H1 (cell line): Measurements from ENCODE around the gene TEX2. TPM values are rescaled to one million over a fixed set of nuclear protein-coding genes. Genes with fewer than 3 reads are reported as not detected.

Experiments used
- CTCF ChIA-PET: fragments of 300-600 bp; sonication (Branson Sonifier 250); formaldehyde crosslinking; loops from one replicate; lab custom pipeline; 2021; ENCODE audit not compliant: partially characterized antibody; lab: Charles Lee
- POLR2A ChIA-PET: fragments of 300-600 bp; sonication (Branson Sonifier 250); formaldehyde crosslinking; loops from one replicate; lab custom pipeline; 2021; ENCODE audit warnings: inconsistent platforms; ENCODE audit not compliant: partially characterized antibody; lab: Charles Lee
- DNase-seq, 2 experiments: peaks; one replicate each; pipeline versions ENCODE4 v3.0.0 to v3.0.0-alpha.2; 2010 to 2022; ENCODE audit warnings: low spot score in 2 of 2, low read depth in 1 of 2, mixed read lengths in 1 of 2
- FAIRE-seq: peaks from 2 replicates; lab custom pipeline; 2011; peaks lifted over from hg19 to GRCh38; lab: Jason Lieb, UNC
- H2AFZ ChIP-seq: 2 replicates; pipeline ENCODE4 v1.8.1; 2012; ENCODE audit warnings: low read length, inconsistent platforms
- H2AK5ac ChIP-seq: 2 replicates; pipeline ENCODE4 v1.6.1; 2013; ENCODE audit warnings: low read depth, low read length
- H2BK120ac ChIP-seq: replicated peaks from 2 replicates; pipeline ENCODE3; 2013; ENCODE audit warnings: low read depth, low read length, inconsistent platforms
- H2BK12ac ChIP-seq: 2 replicates; pipeline ENCODE4 v1.6.1; 2013; ENCODE audit warnings: low read depth, low read length
- H2BK15ac ChIP-seq: 2 replicates; pipeline ENCODE4 v1.6.1; 2013; ENCODE audit warnings: low read length
- H2BK20ac ChIP-seq: 2 replicates; pipeline ENCODE4 v1.6.1; 2013; ENCODE audit warnings: low read length
- H2BK5ac ChIP-seq: 2 replicates; pipeline ENCODE4 v1.6.1; 2013; ENCODE audit warnings: low read depth, low read length
- H3K14ac ChIP-seq: 2 replicates; pipeline ENCODE4 v1.6.1; 2013; ENCODE audit warnings: inconsistent platforms; ENCODE audit not compliant: insufficient read length
- H3K18ac ChIP-seq: 2 replicates; pipeline ENCODE4 v1.6.1; 2013; ENCODE audit warnings: low read length; ENCODE audit errors: extremely low read depth
- H3K23ac ChIP-seq: 2 replicates; pipeline ENCODE4 v1.6.1; 2013; ENCODE audit warnings: inconsistent platforms; ENCODE audit not compliant: insufficient read length
- H3K23me2 ChIP-seq: 2 replicates; pipeline ENCODE4 v1.6.1; 2013; ENCODE audit warnings: low read depth, low read length
- H3K27ac ChIP-seq: 2 replicates; pipeline ENCODE4 v1.6.1; 2011; ENCODE audit warnings: low read depth, low read length, inconsistent platforms
- H3K27me3 ChIP-seq, 4 experiments: replicated peaks in 1 of 4; 1 replicate in 1 of 4; 2 replicates in 3 of 4; pipeline versions ENCODE4 v1.6.1 to v1.8.1; 2011 to 2013; ENCODE audit warnings: low read length in 3 of 4, mild to moderate bottlenecking in 3 of 4, inconsistent platforms in 2 of 4, mixed read lengths in 2 of 4, moderate library complexity in 1 of 4; ENCODE audit not compliant: control insufficient read depth in 3 of 4, insufficient read depth in 3 of 4; ENCODE audit errors: extremely low read depth in 1 of 4
- H3K36me3 ChIP-seq, 4 experiments: 2 replicates each; pipeline versions ENCODE4 v1.6.1 to v1.8.1; 2011 to 2013; ENCODE audit warnings: mild to moderate bottlenecking in 4 of 4, low read length in 3 of 4, moderate library complexity in 2 of 4, control low read depth in 1 of 4, inconsistent platforms in 1 of 4; ENCODE audit not compliant: insufficient read depth in 4 of 4, control insufficient read depth in 2 of 4
- H3K4ac ChIP-seq: replicated peaks from 2 replicates; pipeline ENCODE3; 2013; ENCODE audit warnings: low read length, low read depth, mixed read lengths, inconsistent platforms; ENCODE audit not compliant: insufficient read length
- H3K4me1 ChIP-seq, 4 experiments: replicated peaks in 1 of 4; 1 replicate in 1 of 4; 2 replicates in 3 of 4; pipeline versions ENCODE4 v1.6.1 to v1.8.1; 2011 to 2013; ENCODE audit warnings: low read length in 3 of 4, inconsistent platforms in 2 of 4, mixed read lengths in 1 of 4; ENCODE audit not compliant: insufficient read depth in 4 of 4, control insufficient read depth in 3 of 4
- H3K4me2 ChIP-seq, 2 experiments: 2 replicates each; pipeline versions ENCODE4 v1.6.1 to v1.8.1; 2011 to 2013; ENCODE audit warnings: low read depth in 2 of 2, low read length in 2 of 2, control low read depth in 1 of 2, inconsistent platforms in 1 of 2, mild to moderate bottlenecking in 1 of 2; ENCODE audit not compliant: insufficient read depth in 1 of 2
- H3K4me3 ChIP-seq, 4 experiments: fragments of 200-600, 300-600 bp in 1 of 4; sonication (generic), shearing (Covaris generic), sonication (Bioruptor Twin) in 1 of 4; 2 replicates each; pipeline versions ENCODE4 v1.5.1 to v1.8.1; 2011 to 2016; ENCODE audit warnings: low read length in 4 of 4, low read depth in 3 of 4, control low read depth in 2 of 4, inconsistent platforms in 2 of 4, mild to moderate bottlenecking in 2 of 4, mixed read lengths in 1 of 4, moderate library complexity in 1 of 4; ENCODE audit not compliant: insufficient read depth in 2 of 4; ENCODE audit errors: extremely low read depth in 1 of 4
- H3K56ac ChIP-seq: replicated peaks from 2 replicates; pipeline ENCODE3; 2013; ENCODE audit warnings: low read depth, mild to moderate bottlenecking, mixed read lengths, low read length, inconsistent platforms; ENCODE audit not compliant: insufficient read length
- H3K79me1 ChIP-seq: 2 replicates; pipeline ENCODE4 v1.6.1; 2013; ENCODE audit warnings: low read depth, low read length, control low read depth
- H3K79me2 ChIP-seq, 2 experiments: 2 replicates each; pipeline versions ENCODE4 v1.6.1 to v1.8.1; 2012 to 2013; ENCODE audit warnings: low read length in 2 of 2, mild to moderate bottlenecking in 2 of 2, inconsistent platforms in 1 of 2; ENCODE audit not compliant: insufficient read depth in 2 of 2, control insufficient read depth in 1 of 2
- H3K9ac ChIP-seq, 4 experiments: replicated peaks in 1 of 4; 1 replicate in 1 of 4; 2 replicates in 3 of 4; pipeline versions ENCODE4 v1.6.1 to v1.8.1; 2011 to 2013; ENCODE audit warnings: low read depth in 3 of 4, low read length in 3 of 4, control low read depth in 2 of 4, mild to moderate bottlenecking in 2 of 4, moderate library complexity in 2 of 4, inconsistent platforms in 1 of 4; ENCODE audit errors: extremely low read depth in 1 of 4
- H3K9me3 ChIP-seq, 2 experiments: 2 replicates each; pipeline versions ENCODE4 v1.6.1 to v1.8.1; 2012 to 2013; ENCODE audit warnings: mild to moderate bottlenecking in 2 of 2, moderate library complexity in 2 of 2, control low read depth in 1 of 2, inconsistent platforms in 1 of 2, low read depth in 1 of 2, low read length in 1 of 2, mixed read lengths in 1 of 2; ENCODE audit not compliant: insufficient read depth in 2 of 2
- H4K20me1 ChIP-seq, 2 experiments: replicated peaks in 1 of 2; 2 replicates each; pipeline versions ENCODE3 to v1.8.1; 2011 to 2013; ENCODE audit warnings: inconsistent platforms in 2 of 2, low read length in 2 of 2, mild to moderate bottlenecking in 1 of 2; ENCODE audit not compliant: insufficient read depth in 2 of 2, control insufficient read depth in 1 of 2
- H4K5ac ChIP-seq: 2 replicates; pipeline ENCODE4 v1.6.1; 2013; ENCODE audit warnings: low read length, low read depth, mixed read lengths, inconsistent platforms; ENCODE audit not compliant: insufficient read length
- H4K8ac ChIP-seq: 2 replicates; pipeline ENCODE4 v1.8.0; 2013; ENCODE audit warnings: mild to moderate bottlenecking, moderate library complexity, low read length, inconsistent platforms; ENCODE audit not compliant: insufficient read depth; ENCODE audit errors: extremely low read depth
- H4K91ac ChIP-seq: replicated peaks from 2 replicates; pipeline ENCODE3; 2013; ENCODE audit warnings: low read length, mixed read lengths, inconsistent platforms; ENCODE audit not compliant: insufficient read length
- BACH1 ChIP-seq: IDR thresholded peaks from 2 replicates; pipeline ENCODE4 v1.6.1; 2012; ENCODE audit warnings: low read length, improper control_type of control experiment
- FOSL1 ChIP-seq: IDR thresholded peaks from 2 replicates; pipeline ENCODE4 v1.6.1; 2011; ENCODE audit warnings: mild to moderate bottlenecking, low read depth, low read length, moderate library complexity; ENCODE audit not compliant: insufficient read depth
- GABPA ChIP-seq: IDR thresholded peaks from 2 replicates; pipeline ENCODE4 v1.6.1; 2011; ENCODE audit warnings: mild to moderate bottlenecking, low read length, moderate library complexity, borderline replicate concordance; ENCODE audit not compliant: insufficient read depth
- KDM4A ChIP-seq: IDR thresholded peaks from one replicate; pipeline ENCODE4 v1.7.1; 2012; ENCODE audit warnings: low read depth, mild to moderate bottlenecking, moderate library complexity, low read length, inconsistent platforms; ENCODE audit not compliant: severe bottlenecking
- SP1 ChIP-seq: IDR thresholded peaks from 2 replicates; pipeline ENCODE4 v1.6.1; 2011; ENCODE audit warnings: low read depth, low read length
- SRF ChIP-seq: IDR thresholded peaks from 2 replicates; pipeline ENCODE4 v1.6.1; 2011; ENCODE audit warnings: mild to moderate bottlenecking, low read depth, low read length, moderate library complexity
- TEAD4 ChIP-seq: IDR thresholded peaks from 2 replicates; pipeline ENCODE4 v1.6.1; 2012; ENCODE audit warnings: low read depth, low read length, inconsistent platforms, mixed read lengths
- YY1 ChIP-seq: IDR thresholded peaks from 2 replicates; pipeline ENCODE4 v1.6.1; 2011; ENCODE audit warnings: low read depth, mild to moderate bottlenecking, low read length
- WGBS, 2 experiments: shearing (Covaris generic) in 1 of 2; methylation state at CpG; one replicate each; pipeline versions ENCODE4 v1.1.6 to v1.1.7; 2013 to 2015; ENCODE audit warnings: low lambda C conversion rate in 2 of 2, mixed read lengths in 2 of 2, inconsistent platforms in 1 of 2, low coverage in 1 of 2, missing lambda C conversion rate in 1 of 2; ENCODE audit not compliant: insufficient replicate concordance in 2 of 2, insufficient coverage in 1 of 2, insufficient read length in 1 of 2; ENCODE audit errors: extremely low coverage in 1 of 2, missing lambda C conversion rate in 1 of 2; 5-methylcytosine and 5-hydroxymethylcytosine counted together
- polyA plus RNA-seq, 7 experiments: library from polyadenylated mRNA; depleted of rRNA in 3 of 7; stranded (reverse) in 5 of 7; unstranded in 2 of 7; fragments of >200 nt in 5 of 7; fragments of 200-250 nt in 2 of 7; gene quantifications; 1 replicate in 5 of 7; 2 replicates in 1 of 7; 4 replicates in 1 of 7; pipeline versions ENCODE4 v1.2.1 to v1.2.3, GENCODE V29; 2011 to 2013; ENCODE audit warnings: missing spikeins in 2 of 7, mixed read lengths in 2 of 7
- total RNA-seq: library from RNA; stranded (reverse); fragmentation: NEBNext Ultra II Directional; extraction: Animal tissue kit (Norgen Biotek cat#: 25700); gene quantifications from 2 replicates; pipeline ENCODE4 v1.2.1, GENCODE V29; 2021
- TF ChIP-seq, protein P1 (sequence below): IDR thresholded peaks from 2 replicates; pipeline ENCODE4 v1.6.1; 2011; ENCODE audit warnings: low read depth, mild to moderate bottlenecking, low read length; ENCODE audit not compliant: insufficient read depth

The TEX2 gene
- total and polyA plus RNA-seq, 2 of the 8 experiments (the other 6 are each of a cell fraction or from before 2014, with no cell fraction given), result 6.1 to 15.6 TPM

GRCh38 chr17:64278614-64279013, 15.6 kb upstream of the TEX2 start:
- Histone ChIP-seq H3K9ac (no peak overlapping the region), H2AK5ac (no peak overlapping the region), H3K4ac (no peak overlapping the region), H2BK120ac (no peak overlapping the region), H3K27me3 (no peaks in the 10 kb centered on the region), H3K4me3 (no peak overlapping the region), H2BK5ac (no peak overlapping the region), H3K4me1 (no peaks in the 10 kb centered on the region), H4K91ac (no peak overlapping the region), H2BK15ac (no peak overlapping the region), H2BK12ac (no peak overlapping the region), H3K79me2 (no peaks in the 10 kb centered on the region), H3K56ac (no peak overlapping the region), H4K5ac (no peak overlapping the region), H3K23me2 (no peaks in the 10 kb centered on the region; the same call in 1 of the 2 replicates), H2AFZ (0 out of 2 replicates have a peak overlapping the region, but pooled peaks have one; percentile 21), H3K14ac (no peak overlapping the region), H3K36me3 (no peaks in the 10 kb centered on the region), H3K4me2 (no peak overlapping the region), H3K18ac (no peak overlapping the region), H3K79me1 (no peaks in the 10 kb centered on the region), H3K27ac (no peak overlapping the region), H4K8ac (no peak overlapping the region), H4K20me1 (no peaks in the 10 kb centered on the region), H2BK20ac (no peak overlapping the region), H3K23ac (no peak overlapping the region), H3K9me3 (no peaks in the 10 kb centered on the region)
- no peak for FAIRE-seq
- ChIA-PET CTCF (interaction anchor here (1.1 to 1.5 kb wide), 2 partner anchors 73 to 145 kb away, joined by 3 read pairs; no protein-coding TSS in a partner anchor), POLR2A (interaction anchor here (4.1 kb wide), 1 partner anchor 132 kb away, joined by 24 read pairs; no protein-coding TSS in a partner anchor)
- no peak for DNase-seq
- 83% methylated on average over 3 of the region's 3 CpGs; no CpG with 5 or more reads in 1 of the 2 experiments for WGBS, 2 experiments
- TF ChIP-seq GABPA, result no peak
- no peak for TF ChIP-seq YY1
- TF ChIP-seq, protein P1, sequence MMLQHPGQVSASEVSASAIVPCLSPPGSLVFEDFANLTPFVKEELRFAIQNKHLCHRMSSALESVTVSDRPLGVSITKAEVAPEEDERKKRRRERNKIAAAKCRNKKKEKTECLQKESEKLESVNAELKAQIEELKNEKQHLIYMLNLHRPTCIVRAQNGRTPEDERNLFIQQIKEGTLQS, result no peak
- TF ChIP-seq SP1, result no peak
- no peak for TF ChIP-seq FOSL1
- TF ChIP-seq TEAD4, result no peak
- TF ChIP-seq KDM4A, result no peak
- no peak for TF ChIP-seq BACH1
- TF ChIP-seq SRF, result no peak
